ENCODE results near the gene EEF1AKMT3.

EEF1AKMT3 gene

GRCh38 chr12:57734591-57734990 lies 37.8 kb upstream of the EEF1AKMT3 start:
- no peak overlapping the region for H3K9ac ChIP-seq (ENCODE audit: low read length)
- H4K20me1 ChIP-seq (ENCODE audit: insufficient read depth, low read length) = no peaks in the 10 kb centered on the region
- H3K4me2 ChIP-seq (ENCODE audit: low read length) = no peak overlapping the region
- H3K9me3 ChIP-seq (ENCODE audit: low read length) = no peaks in the 10 kb centered on the region
- no peak overlapping the region for H3K4me3 ChIP-seq (ENCODE audit: low read depth, low read length, poor library complexity, severe bottlenecking)
- H3K27me3 ChIP-seq (ENCODE audit: insufficient read depth, low read length) = no peaks in the 10 kb centered on the region
- H3K9me2 ChIP-seq (ENCODE audit: low read depth, low read length) = no peaks in the 10 kb centered on the region
- H3K79me2 ChIP-seq (ENCODE audit: insufficient read depth, low read length) = no peaks in the 10 kb centered on the region
- H2AFZ ChIP-seq (ENCODE audit: low read length) = no peak overlapping the region
- no peak overlapping the region for H3K27ac ChIP-seq (ENCODE audit: low read depth, low read length, poor library complexity, severe bottlenecking)
- TF ChIP-seq EZH2 (IDR thresholded peaks at IDR 0.05; ENCODE audit: borderline replicate concordance, low read length) (no peak), CTCF (IDR thresholded peaks at IDR 0.05; ENCODE audit: low read length) (no peak)
- H3K36me3 ChIP-seq (ENCODE audit: insufficient read depth, low read length) = peaks cover 33% of the 10 kb centered on the region
- peaks cover 4% of the 10 kb centered on the region for H3K4me1 ChIP-seq (ENCODE audit: insufficient read depth, low read length, severe bottlenecking)
- no peaks in the 10 kb centered on the region for H3F3A ChIP-seq (ENCODE audit: insufficient read depth, low read length)

- Histone ChIP-seq H3K9me3 (ENCODE audit: low read length) (no peaks in the 10 kb centered on the region), H3K9me2 (ENCODE audit: low read depth, low read length) (no peaks in the 10 kb centered on the region), H3K79me2 (ENCODE audit: insufficient read depth, low read length) (no peaks in the 10 kb centered on the region), H3K4me2 (ENCODE audit: low read length) (no peak overlapping the region), H3K36me3 (ENCODE audit: insufficient read depth, low read length) (peaks cover 28% of the 10 kb centered on the region; the same call in 1 of the 2 replicates), H3F3A (ENCODE audit: insufficient read depth, low read length) (no peaks in the 10 kb centered on the region), H3K27ac (ENCODE audit: low read depth, low read length, poor library complexity, severe bottlenecking) (no peak overlapping the region), H3K9ac (ENCODE audit: low read length) (no peak overlapping the region), H3K4me3 (ENCODE audit: low read depth, low read length, poor library complexity, severe bottlenecking) (no peak overlapping the region), H3K27me3 (ENCODE audit: insufficient read depth, low read length) (no peaks in the 10 kb centered on the region), H4K20me1 (ENCODE audit: insufficient read depth, low read length) (no peaks in the 10 kb centered on the region), H2AFZ (ENCODE audit: low read length) (no peak overlapping the region), H3K4me1 (ENCODE audit: insufficient read depth, low read length, severe bottlenecking) (peaks cover 12% of the 10 kb centered on the region)
- TF ChIP-seq CTCF (IDR thresholded peaks at IDR 0.05; ENCODE audit: low read length) = no peak
- TF ChIP-seq EZH2 (IDR thresholded peaks at IDR 0.05; ENCODE audit: borderline replicate concordance, low read length) = no peak
Measured at GRCh38 chr12:57735198-57735855, 37.1 kb upstream of the EEF1AKMT3 start.

- Histone ChIP-seq H3K4me3 (ENCODE audit: low read depth, low read length, poor library complexity, severe bottlenecking) (no peak overlapping the region), H3K9ac (ENCODE audit: low read length) (no peak overlapping the region), H3K79me2 (ENCODE audit: insufficient read depth, low read length) (no peaks in the 10 kb centered on the region), H4K20me1 (ENCODE audit: insufficient read depth, low read length) (no peaks in the 10 kb centered on the region), H3K27ac (ENCODE audit: low read depth, low read length, poor library complexity, severe bottlenecking) (no peak overlapping the region), H3K4me1 (ENCODE audit: insufficient read depth, low read length, severe bottlenecking) (peaks cover 20% of the 10 kb centered on the region), H3K27me3 (ENCODE audit: insufficient read depth, low read length) (no peaks in the 10 kb centered on the region), H3K4me2 (ENCODE audit: low read length) (no peak overlapping the region), H3K9me2 (ENCODE audit: low read depth, low read length) (no peaks in the 10 kb centered on the region), H3K36me3 (ENCODE audit: insufficient read depth, low read length) (peaks cover 21% of the 10 kb centered on the region; the same call in 1 of the 2 replicates), H2AFZ (ENCODE audit: low read length) (no peak overlapping the region), H3F3A (ENCODE audit: insufficient read depth, low read length) (no peaks in the 10 kb centered on the region), H3K9me3 (ENCODE audit: low read length) (no peaks in the 10 kb centered on the region)
- no peak for TF ChIP-seq EZH2 (IDR thresholded peaks at IDR 0.05; ENCODE audit: borderline replicate concordance, low read length)
- no peak for TF ChIP-seq CTCF (IDR thresholded peaks at IDR 0.05; ENCODE audit: low read length)
Measured at GRCh38 chr12:57735952-57736740, 36.3 kb upstream of the EEF1AKMT3 start.

All from OCI-LY1 (cell line).